ENCODE results near the gene TMEM229B. TPM values are rescaled to one million over a fixed set of nuclear protein-coding genes. Genes with fewer than 3 reads are reported as not detected.

TMEM229B gene
- total RNA-seq, 1 donor from 2014 or later = 5.5 TPM

DNA sequence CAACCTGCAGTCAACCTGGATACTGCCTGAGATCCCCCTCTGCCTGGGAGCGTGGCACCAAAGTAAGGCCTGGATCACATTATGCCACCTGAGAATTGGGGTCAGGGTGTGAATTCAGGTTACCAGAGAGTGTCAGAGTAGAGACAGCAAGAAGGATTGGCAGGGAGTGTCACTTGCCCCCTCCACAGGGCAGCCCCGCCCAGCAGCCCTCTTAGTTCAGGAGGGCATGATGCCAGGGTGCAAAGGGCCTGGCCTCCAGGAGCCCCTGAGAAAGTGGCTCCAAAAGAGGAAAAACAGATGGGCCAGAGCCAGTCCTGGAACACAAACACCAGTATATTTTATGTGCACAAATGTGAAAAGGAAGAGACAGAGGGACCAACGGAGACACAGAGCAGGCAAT is 18.6 kb downstream of the TMEM229B start:
- Histone ChIP-seq H3K36me3 (no peaks in the 10 kb centered on the region), H3K27me3 (no peaks in the 10 kb centered on the region), H3K4me1 (no peaks in the 10 kb centered on the region), H3K4me3 (no peak overlapping the region), H3K9me3 (no peaks in the 10 kb centered on the region), H3K27ac (no peak overlapping the region)
- TF ChIP-seq, protein P1, sequence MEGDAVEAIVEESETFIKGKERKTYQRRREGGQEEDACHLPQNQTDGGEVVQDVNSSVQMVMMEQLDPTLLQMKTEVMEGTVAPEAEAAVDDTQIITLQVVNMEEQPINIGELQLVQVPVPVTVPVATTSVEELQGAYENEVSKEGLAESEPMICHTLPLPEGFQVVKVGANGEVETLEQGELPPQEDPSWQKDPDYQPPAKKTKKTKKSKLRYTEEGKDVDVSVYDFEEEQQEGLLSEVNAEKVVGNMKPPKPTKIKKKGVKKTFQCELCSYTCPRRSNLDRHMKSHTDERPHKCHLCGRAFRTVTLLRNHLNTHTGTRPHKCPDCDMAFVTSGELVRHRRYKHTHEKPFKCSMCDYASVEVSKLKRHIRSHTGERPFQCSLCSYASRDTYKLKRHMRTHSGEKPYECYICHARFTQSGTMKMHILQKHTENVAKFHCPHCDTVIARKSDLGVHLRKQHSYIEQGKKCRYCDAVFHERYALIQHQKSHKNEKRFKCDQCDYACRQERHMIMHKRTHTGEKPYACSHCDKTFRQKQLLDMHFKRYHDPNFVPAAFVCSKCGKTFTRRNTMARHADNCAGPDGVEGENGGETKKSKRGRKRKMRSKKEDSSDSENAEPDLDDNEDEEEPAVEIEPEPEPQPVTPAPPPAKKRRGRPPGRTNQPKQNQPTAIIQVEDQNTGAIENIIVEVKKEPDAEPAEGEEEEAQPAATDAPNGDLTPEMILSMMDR (IDR thresholded peaks at IDR 0.05) = no peak
- intact Hi-C loops (cut with DNase I) = no loop called here
- no peak for DNase-seq (ENCODE audit: low spot score in 2 of 2)

DNA sequence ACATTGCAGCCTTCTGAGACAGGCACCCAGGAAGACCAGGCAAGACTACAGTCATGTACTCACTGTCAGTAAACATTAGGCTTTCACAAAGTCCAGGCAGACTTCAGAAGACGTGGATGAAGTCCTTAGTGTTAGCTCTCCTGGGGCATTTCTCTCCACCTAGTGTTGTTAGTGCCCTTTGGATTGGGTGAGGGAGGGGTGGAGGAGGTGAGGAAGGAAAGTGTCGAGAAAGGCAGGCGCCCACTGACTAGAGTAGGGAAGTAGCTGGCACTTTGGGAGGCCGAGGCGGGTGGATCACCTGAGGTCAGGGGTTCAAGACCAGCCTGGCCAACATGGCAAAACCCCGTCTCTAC is 20.2 kb downstream of the TMEM229B start:
- no peaks in the 10 kb centered on the region for H3K9me3 ChIP-seq
- no peak overlapping the region for H3K27ac ChIP-seq
- H3K4me3 ChIP-seq = no peak overlapping the region
- TF ChIP-seq, protein P1 (IDR thresholded peaks at IDR 0.05) = no peak
- intact Hi-C loops (cut with DNase I) = no loop called here
- H3K4me1 ChIP-seq = no peaks in the 10 kb centered on the region
- no peaks in the 10 kb centered on the region for H3K27me3 ChIP-seq
- no peaks in the 10 kb centered on the region for H3K36me3 ChIP-seq
- no peak for DNase-seq (ENCODE audit: low spot score in 2 of 2)

DNA sequence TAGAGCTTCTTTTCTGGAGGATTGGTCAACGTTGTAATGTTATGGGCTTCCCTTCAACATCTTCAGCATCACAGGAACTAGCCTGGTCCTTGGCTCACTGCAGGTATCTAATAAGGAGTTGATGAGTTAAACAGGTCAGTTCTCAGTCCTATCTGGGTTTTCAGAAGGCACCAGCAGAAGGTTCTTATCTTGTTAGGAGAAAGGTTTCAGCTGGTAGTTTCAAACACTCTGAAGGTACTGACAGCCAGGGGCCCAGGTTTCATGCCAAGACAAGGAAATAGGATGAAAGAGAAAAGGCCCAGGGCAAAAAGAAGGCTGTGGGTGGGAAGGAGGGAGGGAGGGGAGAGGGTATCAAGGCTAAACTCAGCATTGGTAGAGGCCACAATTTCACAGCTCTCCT is 21.4 kb downstream of the TMEM229B start:
- no peaks in the 10 kb centered on the region for H3K4me1 ChIP-seq
- no peaks in the 10 kb centered on the region for H3K9me3 ChIP-seq
- no peak overlapping the region for H3K4me3 ChIP-seq
- TF ChIP-seq, protein P1 (IDR thresholded peaks at IDR 0.05) = no peak
- no peaks in the 10 kb centered on the region for H3K27me3 ChIP-seq
- H3K27ac ChIP-seq = no peak overlapping the region
- no peaks in the 10 kb centered on the region for H3K36me3 ChIP-seq
- DNase-seq (ENCODE audit: low spot score in 2 of 2) = no peak
- intact Hi-C loops (cut with DNase I) = no loop called here

DNA sequence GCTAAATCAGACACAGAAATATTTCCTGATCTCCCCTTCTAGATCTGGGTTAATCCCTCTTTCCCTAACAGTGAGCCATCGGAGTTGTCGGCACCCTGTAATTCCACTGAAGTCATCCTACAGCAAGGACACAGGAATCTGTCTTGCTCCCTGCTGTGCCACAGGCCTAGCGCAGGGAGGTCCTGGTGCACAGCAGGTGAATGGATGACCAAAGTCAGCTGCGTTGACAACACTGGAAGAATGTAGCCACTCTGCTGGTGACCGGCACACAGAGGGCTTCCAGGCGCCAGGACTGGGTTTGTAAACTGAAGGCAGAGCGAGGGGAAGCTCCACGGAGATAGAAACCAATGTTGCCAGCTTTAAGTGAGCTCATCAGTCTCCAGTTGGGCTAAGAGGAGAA is 23.6 kb downstream of the TMEM229B start:
- no peak overlapping the region for H3K4me3 ChIP-seq
- no peak for DNase-seq (ENCODE audit: low spot score in 2 of 2)
- H3K27me3 ChIP-seq = no peaks in the 10 kb centered on the region
- no peak overlapping the region for H3K27ac ChIP-seq
- TF ChIP-seq, protein P1 (IDR thresholded peaks at IDR 0.05) = no peak
- H3K9me3 ChIP-seq = no peaks in the 10 kb centered on the region
- intact Hi-C loops (cut with DNase I) = no loop called here
- no peaks in the 10 kb centered on the region for H3K4me1 ChIP-seq
- no peaks in the 10 kb centered on the region for H3K36me3 ChIP-seq

DNA sequence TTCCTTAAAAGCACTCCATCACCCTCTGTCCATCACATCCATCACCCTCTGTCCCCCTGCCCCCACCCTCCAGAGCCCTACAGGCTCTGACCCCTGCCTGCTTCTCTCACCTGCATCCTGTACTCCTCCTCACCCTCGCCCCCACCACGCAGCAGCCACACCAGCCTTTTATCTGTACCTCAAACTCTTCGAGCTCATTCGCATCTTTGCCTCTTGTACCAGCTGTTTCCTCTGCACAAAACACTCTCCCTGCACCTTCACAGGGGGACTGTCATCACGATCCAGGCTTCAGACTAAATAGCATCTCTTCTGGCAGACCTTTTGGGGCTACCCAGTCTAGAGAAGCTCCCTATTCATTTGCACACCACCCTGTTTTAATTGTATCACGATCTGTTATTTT is 24.1 kb downstream of the TMEM229B start:
- TF ChIP-seq, protein P1 (IDR thresholded peaks at IDR 0.05) = no peak
- no peaks in the 10 kb centered on the region for H3K9me3 ChIP-seq
- no peaks in the 10 kb centered on the region for H3K27me3 ChIP-seq
- H3K4me3 ChIP-seq = no peak overlapping the region
- intact Hi-C loops (cut with DNase I) = no loop called here
- H3K36me3 ChIP-seq = no peaks in the 10 kb centered on the region
- H3K27ac ChIP-seq = no peak overlapping the region
- DNase-seq (ENCODE audit: low spot score in 2 of 2) = no peak
- H3K4me1 ChIP-seq = no peaks in the 10 kb centered on the region

DNA sequence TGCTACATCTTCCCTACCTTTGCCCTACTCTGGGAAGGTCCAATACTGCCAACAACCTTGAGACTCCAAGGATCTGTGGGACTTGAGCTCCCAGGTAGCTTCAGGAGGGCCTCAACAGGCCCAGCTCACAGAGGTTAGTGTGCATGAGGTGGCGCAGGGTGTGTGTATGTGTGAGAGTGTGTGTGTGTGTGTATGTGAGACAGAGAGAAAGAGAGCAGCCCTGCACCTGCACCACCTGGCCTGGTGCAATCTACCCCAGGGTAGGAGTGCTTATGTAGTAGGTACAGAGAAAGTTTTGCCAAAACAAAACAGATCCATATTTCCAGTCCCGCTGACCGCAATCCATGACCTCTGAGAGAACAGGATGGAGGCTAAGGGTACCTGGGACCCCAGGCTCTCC is 24.6 kb downstream of the TMEM229B start:
- TF ChIP-seq, protein P1 (IDR thresholded peaks at IDR 0.05) = no peak
- no peaks in the 10 kb centered on the region for H3K36me3 ChIP-seq
- H3K27ac ChIP-seq = no peak overlapping the region
- no peak overlapping the region for H3K4me3 ChIP-seq
- H3K27me3 ChIP-seq = no peaks in the 10 kb centered on the region
- intact Hi-C loops (cut with DNase I) = no loop called here
- no peaks in the 10 kb centered on the region for H3K4me1 ChIP-seq
- DNase-seq (ENCODE audit: low spot score in 2 of 2) = no peak
- H3K9me3 ChIP-seq = no peaks in the 10 kb centered on the region

All from ascending aorta (tissue), 2 donors.